Limb (tissue), 2 donors: Measurements from ENCODE around the gene CD36.

Experiments
- DNase-seq, 2 donors: peaks; one replicate each; pipeline ENCODE4 v3.0.0-alpha.2; 2016; ENCODE audit errors: extremely low spot score in 2 of 2

CD36 gene

DNA sequence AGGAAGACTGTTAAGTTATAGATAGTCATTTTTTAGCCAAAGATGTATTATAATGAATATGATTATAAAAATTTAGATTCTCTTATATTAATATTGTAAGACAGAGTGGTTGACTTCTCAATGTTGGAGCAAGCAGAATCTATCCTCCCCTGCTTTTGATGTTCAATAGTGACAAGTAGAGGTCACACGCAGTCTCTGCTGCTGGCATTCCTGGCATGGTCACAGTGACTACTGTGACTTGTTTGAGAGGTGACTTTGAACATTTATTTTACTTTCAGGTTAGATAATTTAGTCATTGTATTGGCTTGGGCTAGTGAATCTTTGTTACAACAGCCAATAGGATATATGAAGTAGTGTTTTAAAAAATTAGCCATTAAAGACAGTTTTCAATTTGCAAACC is 13.7 kb upstream of the CD36 start:
- DNase-seq, result no peak

DNA sequence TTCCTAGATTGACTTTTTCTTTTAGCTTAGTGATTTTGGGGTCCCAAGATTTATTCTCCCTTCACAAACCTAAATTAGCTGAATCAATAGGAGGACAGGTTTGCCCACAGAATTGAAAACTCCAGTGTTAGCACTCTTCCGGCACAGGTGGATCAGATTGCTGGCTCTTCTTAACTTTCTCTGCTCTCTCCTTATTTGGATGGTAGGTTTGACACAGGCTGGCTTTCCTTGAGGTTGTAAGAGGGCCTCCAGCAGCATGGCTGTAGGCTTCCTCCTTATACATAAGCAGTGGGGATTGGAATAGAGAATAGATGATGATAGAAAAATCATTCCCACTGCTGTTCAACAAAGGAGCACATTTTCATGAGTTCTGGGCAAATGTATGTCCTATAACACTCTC is 9.4 kb upstream of the CD36 start:
- DNase-seq, result no peak

DNA sequence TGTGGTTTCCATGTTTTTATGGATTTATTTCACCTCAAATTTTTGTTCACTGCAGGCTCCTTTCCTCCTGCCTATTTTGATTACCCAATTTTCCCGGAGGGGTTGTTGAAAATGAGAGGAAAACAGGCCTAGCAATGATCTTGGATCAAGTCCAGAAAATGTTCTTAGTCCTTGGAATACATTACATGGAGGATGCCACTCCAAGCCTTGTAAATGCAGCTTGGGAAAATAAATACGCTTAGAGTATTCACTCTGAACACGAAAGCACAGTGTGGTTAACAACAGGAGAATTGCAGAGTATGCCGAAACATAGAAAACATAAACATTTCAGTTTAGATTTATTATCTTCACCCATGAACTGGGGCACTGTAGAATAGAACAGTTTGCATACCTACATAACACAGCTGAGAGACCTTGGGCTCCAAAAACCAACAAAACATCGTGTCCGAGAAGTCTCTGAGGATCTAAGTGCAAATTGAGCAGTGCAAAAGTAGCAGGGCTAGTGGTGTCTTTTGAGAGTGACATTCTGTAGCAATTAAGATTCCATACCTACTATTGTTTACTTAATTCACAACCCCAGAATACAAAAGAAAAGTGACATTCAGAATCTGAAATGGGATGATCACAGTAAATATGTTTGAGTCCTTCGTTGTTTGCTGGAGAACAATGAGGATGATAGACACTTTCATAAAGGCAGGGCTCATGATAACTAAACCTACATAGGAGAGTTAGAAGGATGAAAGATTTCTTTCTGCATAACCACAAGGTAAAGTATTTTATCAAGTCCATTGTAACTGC is 7.6 kb upstream of the CD36 start:
- DNase-seq, result no peak

DNA sequence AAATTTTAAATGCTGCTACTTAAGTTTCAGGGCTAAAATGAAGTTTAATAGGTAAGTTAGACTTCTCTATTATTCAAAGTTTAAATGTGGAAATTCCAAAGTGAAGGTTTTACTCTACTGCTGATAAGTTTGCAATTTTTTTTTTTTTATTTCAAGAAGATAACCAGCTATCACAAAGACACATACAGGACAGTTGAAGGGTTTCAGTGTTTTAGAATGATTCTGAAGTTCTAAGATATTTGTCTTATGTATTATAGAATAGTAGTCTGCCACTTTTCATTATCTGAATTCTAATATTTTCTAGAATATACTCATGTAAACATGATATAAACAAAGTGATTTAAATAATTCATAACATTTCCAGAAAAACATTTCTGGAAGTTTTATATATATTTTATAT is 7.0 kb upstream of the CD36 start:
- DNase-seq, result no peak

DNA sequence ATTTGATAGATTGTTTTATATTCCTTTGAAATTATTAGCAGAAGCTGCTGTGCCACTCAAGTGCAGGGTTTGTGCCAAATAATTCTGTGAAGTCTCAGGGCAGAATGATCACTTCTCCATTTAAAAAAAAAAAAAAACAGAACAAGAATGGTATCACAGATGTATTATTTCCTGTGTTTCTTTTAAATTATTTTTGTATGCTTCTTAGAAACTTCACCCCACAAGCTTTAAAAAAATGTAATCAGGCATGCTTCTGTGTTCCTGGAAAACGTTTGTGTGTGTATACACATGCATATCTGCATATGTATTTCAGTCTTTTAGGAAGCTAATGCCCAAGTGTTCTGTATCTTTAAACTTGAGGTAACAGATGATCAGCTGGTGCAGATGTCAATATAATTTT is 6.3 kb upstream of the CD36 start:
- no peak for DNase-seq

DNA sequence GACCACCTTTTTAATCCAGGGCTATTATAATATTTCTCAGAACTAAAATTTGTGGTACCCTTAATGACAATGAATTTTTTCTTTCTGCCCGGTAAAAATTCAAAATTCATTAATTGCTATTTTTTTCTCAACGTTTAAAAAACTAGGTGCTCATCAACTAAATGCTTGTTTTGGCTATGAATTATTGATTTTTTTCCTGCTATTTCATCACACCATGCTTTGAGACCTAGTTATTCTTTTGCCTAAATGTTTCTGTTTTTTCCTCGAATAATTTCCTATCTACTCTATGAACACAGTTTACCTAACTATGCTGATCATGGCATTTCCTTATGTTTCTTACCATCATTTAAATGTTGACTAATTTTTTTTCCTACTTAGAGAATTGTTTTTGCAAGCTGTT is 5.6 kb upstream of the CD36 start:
- no peak for DNase-seq

DNA sequence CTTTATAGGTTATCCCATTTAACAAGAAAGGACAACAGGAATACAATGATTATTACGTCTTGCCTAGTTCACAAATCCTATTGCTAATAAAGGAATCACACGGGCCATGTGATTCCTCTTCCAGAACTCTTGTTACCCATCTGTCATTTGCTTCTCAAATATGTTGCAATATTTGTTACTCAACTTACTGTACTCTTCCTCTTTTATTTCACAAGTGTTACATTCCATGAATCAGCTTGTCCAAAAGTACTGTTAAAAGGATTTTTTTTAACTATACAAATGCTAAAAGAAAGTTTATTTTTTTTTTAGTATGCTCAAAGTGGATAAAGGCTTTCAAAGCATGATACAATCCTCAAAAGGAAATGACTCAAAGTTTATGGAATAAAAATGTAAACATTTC is 3.9 kb upstream of the CD36 start:
- no peak for DNase-seq

DNA sequence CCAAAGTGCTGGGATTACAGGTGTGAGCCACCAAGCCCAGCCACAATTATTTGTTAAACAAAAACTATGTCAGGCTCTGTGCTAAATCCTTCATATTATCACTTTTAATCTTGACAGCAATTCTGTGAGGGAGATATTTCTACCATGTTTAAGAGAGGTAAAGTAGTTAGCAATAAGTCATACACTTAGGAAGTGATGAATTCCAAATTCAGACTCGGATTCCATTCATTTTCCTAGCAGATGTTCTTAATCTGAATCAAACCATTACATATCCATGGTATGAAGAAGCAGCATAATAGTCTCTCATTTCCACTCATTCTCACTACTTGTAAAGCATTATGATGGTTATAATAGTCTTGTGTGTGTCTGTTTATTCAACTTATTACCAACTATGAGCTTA is 2.9 kb upstream of the CD36 start:
- no peak for DNase-seq

DNA sequence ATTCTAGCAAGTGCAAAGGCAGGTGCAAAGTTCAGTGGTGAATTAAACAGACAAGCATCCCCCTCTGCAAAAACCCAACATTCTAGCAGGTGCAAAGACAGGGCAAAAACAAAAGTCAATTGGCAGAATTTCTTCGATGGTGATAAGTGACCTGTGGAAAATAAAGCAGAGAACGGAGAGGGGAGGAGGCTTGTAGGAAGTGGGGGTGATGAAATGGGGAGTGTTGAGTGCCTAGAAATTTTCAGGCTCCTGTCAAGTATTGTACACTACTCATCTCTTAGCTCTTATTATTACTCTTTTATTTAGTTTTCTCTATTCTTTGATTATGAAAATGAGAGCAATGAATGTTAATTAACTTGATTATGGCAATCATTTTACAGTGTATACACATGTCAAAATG is 2.4 kb upstream of the CD36 start:
- no peak for DNase-seq

DNA sequence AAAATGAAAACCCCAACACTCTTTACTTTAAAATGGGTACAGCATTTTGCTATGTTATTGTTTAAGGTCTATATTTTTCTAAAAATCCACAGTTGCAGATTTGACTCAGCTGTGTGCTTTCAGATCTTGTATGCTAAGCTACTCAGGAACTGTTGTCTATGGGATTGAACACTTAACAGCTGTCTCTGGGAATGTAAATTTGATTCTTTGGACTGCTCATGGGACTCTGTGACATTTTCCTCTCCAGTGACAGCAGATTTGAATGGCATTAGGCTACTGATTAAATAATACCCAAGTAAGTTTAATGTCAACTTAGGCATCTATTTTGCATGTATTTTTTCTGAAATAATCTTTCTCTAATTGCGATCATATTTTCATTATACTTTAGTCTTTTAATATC is 1.7 kb upstream of the CD36 start:
- no peak for DNase-seq

DNA sequence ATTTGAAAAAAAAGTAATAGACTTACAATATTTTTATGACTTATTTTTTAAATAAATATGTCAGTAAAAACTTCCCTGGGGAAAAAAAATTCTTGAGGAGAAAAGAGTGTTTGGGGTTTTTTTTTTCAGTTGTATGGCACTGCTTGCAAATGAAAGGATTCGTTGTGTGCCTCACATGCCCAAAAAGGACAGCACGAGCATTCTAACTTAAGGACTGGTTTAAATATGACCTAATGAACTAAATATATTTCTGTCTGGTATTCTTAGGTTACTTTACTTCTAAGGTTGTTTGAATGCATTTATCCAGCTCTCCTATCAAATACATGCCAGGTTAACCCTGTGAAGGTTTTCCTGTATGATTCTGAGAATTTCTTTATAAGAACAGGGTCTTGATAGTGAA is 988 bp upstream of the CD36 start:
- DNase-seq, result no peak

DNA sequence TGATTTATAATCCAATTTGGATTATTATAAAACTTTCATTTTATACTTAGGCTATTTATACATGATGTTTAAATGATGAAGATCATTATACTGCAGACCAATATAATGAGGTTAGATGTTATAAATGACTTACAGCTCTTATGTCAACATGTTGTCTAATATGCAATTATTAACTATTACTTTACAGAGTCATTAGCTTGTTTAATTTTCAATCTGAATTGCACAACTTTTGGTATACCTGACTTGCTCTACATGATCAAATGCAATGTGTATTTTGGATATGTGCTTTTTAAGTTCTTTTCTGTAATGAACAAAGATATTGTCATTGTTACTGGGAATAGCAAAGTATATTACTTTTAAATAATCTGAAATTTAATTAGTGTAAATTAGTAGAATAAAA is 569 bp downstream of the CD36 start:
- DNase-seq, result no peak

DNA sequence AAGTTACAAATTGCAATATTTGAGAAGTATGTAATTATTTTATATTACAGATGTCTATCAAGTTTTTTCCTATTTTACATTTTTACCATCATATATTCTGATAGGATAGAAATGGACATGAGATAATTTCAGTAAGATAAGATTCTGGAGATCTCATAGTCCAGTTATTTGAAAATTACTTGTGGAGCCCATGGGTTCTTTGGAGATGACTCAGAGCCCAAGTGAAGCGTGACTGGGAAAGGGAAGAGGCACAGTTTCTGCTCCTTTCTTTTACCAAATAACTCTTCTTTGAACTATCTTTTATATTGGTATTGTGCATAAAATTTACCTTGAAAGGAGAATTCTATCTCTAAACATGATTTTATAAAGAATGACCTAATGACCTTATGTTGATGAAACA is 2.4 kb downstream of the CD36 start:
- no peak for DNase-seq

DNA sequence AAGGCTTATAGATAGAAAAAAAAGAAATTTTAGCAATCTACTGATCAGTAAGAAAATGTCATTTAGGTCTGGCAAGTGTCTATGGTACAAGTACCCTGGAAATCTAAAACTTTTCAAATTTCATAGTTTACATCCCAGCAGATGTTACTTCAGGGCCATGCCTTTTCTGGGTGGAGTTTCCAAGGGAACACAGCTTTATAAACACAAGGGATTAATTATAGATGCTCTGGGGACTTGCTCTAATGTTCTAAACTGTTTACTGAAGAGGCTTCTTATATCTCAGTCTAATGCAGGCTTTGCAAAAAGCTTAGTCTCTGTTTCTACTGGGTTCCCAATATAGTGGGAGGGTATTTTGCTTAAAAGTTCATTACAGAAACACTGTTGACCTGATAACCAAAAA is 3.1 kb downstream of the CD36 start:
- DNase-seq, result no peak

DNA sequence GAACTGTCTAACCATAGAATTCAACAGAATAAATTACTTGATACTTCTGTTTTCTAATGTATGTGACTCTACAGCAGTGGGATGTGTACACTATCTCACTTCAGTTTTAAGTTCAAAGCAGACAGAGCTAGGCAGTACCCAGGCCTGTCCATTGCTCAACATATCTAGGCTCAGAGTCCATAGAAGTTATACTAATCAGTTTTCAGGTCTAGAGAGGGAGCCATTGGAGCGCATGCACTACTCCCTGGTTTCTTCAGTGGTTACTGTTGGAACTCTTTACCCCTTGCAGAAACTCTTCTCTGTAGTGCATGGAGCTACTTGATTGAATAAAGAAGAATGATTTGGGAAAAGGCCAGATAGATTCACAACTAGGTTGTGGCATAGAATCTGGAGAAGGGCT is 4.4 kb downstream of the CD36 start:
- DNase-seq, result no peak

DNA sequence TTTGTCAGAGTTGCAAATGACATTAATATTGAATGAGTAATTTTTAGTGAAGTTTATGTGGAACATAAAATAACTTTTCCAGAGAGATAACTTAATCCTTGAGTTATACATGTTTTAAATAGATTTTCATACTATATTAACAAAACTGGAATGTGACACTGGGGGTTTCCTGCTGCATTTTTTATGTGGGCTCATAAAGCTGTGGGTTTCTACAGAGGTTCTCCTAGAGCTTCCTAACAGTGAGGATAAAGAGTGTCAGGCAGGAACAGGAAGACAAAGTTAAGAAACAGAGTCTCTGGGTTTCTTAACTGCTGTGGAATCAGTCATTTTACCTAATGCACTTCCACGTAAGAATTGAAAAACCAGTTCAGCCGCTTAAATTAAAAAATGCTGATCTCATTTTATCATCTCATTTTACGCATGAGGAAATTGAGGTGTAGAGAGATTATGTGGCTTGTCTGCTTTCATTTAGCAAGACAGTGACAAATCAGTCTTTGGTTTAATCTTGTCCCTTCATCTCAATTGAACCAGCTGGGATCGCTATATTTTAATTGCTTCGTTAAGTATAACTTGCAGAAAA is 5.0 kb downstream of the CD36 start:
- no peak for DNase-seq

DNA sequence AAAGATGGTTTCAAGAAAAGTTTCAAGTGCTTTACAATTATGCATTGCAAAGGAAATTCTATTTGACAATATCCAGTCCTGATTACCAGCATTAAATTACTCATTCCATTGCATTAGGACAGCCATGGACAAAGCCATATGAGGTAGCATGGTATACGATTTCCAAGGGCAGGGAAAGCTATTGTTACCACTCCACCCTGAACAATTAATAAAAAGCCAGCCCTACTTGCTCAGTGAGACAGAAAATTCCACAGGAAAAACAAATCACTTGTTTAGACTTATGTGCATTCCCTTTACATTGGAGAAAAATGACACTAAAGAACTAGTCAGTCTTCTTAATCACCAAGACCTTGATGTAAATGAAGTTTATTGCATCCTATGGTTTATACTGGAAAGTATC is 5.6 kb downstream of the CD36 start:
- no peak for DNase-seq

DNA sequence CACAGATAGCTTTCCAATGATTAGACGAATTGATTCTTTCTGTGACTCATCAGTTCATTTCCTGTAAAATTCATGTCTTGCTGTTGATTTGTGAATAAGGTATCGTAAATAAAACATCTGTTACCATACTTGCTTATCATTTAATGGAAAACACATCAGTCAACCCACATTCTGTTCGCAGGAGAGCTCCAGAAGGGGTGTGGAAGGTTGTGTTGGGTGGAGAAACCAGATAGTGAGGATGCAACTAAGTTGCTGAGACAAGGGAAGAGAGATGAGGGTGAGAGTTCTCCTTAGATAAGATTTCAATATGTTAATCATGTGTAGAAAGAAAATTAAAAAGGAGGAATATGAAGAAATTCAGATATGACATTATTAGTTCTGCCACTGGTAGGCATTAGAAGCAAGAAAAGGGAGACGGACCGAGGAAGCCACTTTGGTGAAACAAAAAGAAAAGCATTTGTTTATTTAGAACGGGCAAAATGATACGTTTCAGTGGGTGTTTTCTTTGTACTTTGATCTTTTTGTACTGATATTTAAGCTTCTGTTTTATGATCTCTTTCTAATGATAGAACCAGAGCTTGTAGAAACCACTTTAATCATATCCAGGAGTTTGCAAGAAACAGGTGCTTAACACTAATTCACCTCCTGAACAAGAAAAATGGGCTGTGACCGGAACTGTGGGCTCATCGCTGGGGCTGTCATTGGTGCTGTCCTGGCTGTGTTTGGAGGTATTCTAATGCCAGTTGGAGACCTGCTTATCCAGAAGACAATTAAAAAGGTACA is 7.8 kb downstream of the CD36 start:
- DNase-seq, result no peak

DNA sequence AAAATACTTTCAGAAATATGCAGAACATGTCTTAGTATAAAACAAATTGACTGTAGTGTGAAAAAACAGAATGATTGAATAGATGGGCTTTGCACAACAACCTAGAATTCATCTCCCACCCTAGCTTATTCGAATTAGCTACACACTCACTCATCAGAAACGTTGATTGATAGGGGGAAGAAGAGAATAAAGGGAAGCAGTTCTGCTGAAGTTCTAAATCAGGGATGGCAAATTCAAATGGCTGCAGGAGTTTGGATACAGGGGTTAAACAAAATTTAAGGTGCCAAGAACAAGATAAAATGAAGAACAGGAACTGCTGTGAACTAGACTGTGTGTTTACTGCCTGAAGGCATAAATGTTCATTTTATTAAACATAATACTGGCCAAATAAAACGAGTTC is 9.0 kb downstream of the CD36 start:
- DNase-seq, result no peak

DNA sequence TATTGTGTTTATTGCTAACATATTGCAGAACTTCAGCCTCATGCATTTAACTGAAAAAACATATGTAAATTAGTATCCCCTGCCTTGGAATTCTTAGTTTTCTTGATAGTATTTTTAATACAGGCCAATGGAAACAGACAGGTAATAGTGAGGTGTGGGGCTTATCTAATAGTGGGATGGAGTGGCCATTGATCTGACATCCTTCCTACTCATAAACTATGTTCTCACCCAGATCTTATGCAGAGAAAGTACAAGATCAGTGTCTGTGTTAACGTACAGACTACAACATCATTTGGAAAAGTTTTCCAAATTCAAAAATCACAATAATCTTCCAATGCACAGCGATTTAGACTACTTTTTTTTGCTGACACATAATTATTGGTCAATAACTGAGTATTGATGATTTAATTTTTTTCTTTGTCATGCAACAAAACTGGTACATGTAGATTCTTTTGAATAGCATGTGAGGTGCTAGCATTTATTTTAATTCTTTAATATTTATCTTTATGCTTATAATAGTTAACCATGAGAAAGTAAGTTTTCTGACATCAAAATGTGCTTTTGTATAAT is 9.7 kb downstream of the CD36 start:
- DNase-seq, result no peak

DNA sequence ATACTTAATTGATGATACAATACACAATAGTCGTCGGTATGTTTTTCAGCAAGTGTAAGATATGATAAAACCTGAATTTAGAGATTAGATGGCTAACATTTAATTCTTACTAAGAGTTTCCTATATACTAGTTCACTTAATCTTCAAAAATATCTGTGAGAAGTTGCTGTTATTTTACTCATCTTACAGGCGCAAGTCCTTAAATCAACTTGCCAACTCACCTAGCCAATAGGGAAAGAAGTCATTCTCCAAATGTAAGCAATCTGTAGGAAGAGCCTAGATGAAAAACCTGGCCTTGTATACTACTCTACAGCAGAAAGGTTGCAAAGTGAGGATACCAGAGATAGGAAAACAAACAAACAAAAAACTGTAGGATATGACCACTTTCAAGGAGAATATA is 10.6 kb downstream of the CD36 start:
- DNase-seq, result no peak

DNA sequence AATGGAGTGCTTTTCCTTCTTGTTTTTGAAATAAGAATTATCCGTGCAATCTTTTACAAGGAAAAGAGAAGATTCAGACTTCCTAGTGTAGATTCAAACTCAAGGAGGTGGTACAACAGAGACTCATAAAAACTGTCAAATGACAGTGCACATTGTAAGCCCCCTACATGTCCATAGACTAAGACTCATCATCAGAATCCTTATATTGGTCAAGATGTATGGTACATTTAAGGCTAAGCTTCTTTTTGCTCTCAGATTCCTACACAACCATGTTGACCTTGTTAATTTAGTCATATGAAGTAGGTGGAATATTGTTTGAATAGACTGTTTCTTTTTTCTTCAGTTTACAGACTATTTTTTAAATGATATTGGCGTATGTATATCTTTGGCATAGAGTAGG is 11.6 kb downstream of the CD36 start:
- DNase-seq, result no peak

DNA sequence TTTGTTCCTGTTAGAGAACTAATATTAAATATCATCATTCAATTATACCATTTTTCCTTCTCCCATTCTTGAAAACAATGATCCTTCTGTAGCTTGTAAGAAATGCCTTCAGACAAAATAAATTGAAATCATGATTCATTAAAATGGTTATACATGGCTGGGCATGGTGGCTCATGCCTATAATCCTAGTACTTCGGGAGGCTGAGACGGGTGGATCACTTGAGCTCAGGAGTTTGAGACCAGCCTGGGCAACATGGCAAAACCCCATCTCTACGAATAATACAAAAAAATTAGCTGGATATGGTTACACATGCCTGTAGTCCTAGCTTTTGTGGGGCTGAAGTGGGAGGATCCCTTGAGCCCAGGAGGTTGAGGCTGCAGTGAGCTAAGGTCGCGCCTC is 13.0 kb downstream of the CD36 start:
- no peak for DNase-seq
